Activated T-cell treated with anti-CD3 and anti-CD28 coated beads, Interleukin-2, amount 50 U/mL, for 4 hours (primary cell): ENCODE results near the gene NR6A1. TPM values are rescaled to one million over a fixed set of nuclear protein-coding genes. Genes with fewer than 3 reads are reported as not detected.

ENCODE experiments used
- ATAC-seq, 2 donors: fragments of 200-7000 bp; cut with Tn5 transposase; one replicate each; pipeline ENCODE4 v1.10.0; 2021
- DNase-seq: peaks from one replicate; pipeline ENCODE4 v3.0.0-alpha.2; 2020
- H3K27me3 Mint-ChIP-seq: one replicate; pipeline ENCODE4 v1.8.0; 2021; ENCODE audit warnings: low read depth, mixed read lengths
- H3K36me3 Mint-ChIP-seq: one replicate; pipeline ENCODE4 v1.8.0; 2022; ENCODE audit warnings: mixed read lengths; ENCODE audit not compliant: insufficient read depth
- H3K4me1 Mint-ChIP-seq: one replicate; pipeline ENCODE4 v1.8.0; 2021; ENCODE audit warnings: low read depth, mixed read lengths
- H3K4me3 Mint-ChIP-seq: one replicate; pipeline ENCODE4 v1.8.0; 2021; ENCODE audit warnings: mild to moderate bottlenecking, moderate library complexity, mixed read lengths
- H3K9me3 Mint-ChIP-seq: one replicate; pipeline ENCODE4 v1.8.0; 2021; ENCODE audit warnings: mixed read lengths
- total RNA-seq, 3 donors: library from RNA; stranded (reverse); gene quantifications; one replicate each; pipeline ENCODE4 v1.2.1, GENCODE V29; 2021

NR6A1 gene
- total RNA-seq, 3 donors from 2014 or later = 2.3 to 3.5 (median 2.7) TPM

DNA sequence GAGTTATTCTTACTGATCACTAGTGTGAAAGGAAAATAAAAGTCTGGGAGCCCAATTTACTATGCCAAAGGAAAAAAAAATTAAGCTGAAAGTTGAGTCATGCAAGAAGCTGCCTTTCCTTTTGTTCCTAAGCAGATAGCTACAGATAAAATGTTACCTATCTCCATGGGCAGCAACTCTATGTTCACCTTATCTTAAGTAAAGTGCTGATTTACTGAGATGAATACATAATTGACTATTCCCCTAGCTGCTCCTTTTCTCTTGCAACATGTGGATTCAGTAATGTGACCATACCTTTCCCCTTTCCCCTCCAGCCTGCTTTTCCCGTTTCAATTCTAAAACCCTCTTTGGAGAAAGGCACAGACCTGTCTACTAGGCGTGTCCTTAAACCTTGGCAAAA is 201.2 kb downstream of the NR6A1 start:
- Mint-ChIP-seq H3K4me1 (no peaks in the 10 kb centered on the region), H3K4me3 (no peak overlapping the region), H3K36me3 (no peaks in the 10 kb centered on the region), H3K27me3 (peaks cover 7% of the 10 kb centered on the region), H3K9me3 (no peaks in the 10 kb centered on the region)
- ATAC-seq (no peak), DNase-seq (no peak)

DNA sequence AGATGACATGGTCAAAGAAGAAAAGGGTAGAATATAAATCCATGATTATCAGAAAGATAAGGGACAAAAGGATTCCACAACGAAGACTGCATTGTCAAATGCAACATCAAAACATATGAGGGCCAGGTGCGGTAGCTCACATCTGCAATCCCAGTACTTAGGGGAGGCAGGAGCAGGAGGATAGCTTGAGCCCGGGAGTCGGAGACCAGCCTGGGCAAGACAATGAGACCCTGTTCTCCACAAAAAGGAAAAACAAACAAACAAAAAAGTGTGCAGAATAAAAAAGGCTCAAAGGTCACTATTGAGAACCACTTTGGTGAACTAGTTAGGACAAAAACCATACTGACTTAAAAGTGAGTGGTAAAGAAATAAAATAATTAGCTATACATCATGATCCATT is 203.7 kb downstream of the NR6A1 start:
- Mint-ChIP-seq H3K9me3 (no peaks in the 10 kb centered on the region), H3K36me3 (no peaks in the 10 kb centered on the region)
- no peak for DNase-seq

DNA sequence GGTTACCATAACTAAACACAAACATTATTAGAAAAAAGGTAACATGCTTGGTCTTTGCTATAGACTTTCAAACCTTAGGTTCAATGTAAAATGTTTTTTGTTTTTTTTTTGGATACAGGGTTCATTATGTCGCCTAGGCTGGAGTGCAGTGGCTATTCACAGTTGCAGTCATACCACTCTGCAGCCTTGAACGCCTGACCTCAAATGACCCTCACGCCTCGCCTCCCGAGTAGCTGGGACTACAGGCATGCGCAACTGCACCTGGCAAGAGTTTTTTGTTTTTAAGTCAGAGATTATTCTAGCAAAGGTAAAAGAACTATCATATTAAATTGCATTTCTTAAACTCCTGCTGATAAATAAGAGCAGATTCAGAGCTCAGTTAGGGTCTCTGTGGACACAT is 208.8 kb downstream of the NR6A1 start:
- Mint-ChIP-seq H3K4me1 (no peaks in the 10 kb centered on the region), H3K36me3 (no peaks in the 10 kb centered on the region), H3K9me3 (no peaks in the 10 kb centered on the region), H3K27me3 (peaks cover 8% of the 10 kb centered on the region), H3K4me3 (no peak overlapping the region)
- ATAC-seq (no peak), DNase-seq (no peak)

More for the DNA sequence above, 203.7 kb downstream of the NR6A1 start:
- Mint-ChIP-seq H3K27me3 (peaks cover 7% of the 10 kb centered on the region), H3K4me1 (no peaks in the 10 kb centered on the region), H3K4me3 (no peak overlapping the region)
- no peak for ATAC-seq

DNA sequence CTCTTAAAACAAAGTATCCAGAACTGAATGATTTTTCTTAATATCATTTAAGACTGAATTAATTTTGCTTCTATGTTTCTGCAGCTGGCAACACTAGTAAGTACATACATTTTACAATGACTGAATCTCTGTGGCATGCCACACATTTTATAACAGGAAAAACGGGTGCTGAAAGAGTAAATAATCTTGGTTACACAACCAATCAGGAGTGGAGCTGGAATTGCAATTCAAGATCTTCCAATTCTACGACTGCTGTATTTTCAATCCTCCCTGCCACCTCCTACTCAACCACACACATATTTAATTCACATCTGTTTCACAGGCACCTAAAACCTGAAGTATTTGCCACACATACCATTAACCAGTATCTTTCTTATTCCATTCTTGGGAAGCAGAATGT is 211.2 kb downstream of the NR6A1 start:
- H3K9me3 Mint-ChIP-seq = no peaks in the 10 kb centered on the region
- no peak overlapping the region for H3K4me3 Mint-ChIP-seq
- ATAC-seq = no peak
- no peaks in the 10 kb centered on the region for H3K36me3 Mint-ChIP-seq
- peaks cover 8% of the 10 kb centered on the region for H3K27me3 Mint-ChIP-seq
- no peak for DNase-seq
- no peaks in the 10 kb centered on the region for H3K4me1 Mint-ChIP-seq

DNA sequence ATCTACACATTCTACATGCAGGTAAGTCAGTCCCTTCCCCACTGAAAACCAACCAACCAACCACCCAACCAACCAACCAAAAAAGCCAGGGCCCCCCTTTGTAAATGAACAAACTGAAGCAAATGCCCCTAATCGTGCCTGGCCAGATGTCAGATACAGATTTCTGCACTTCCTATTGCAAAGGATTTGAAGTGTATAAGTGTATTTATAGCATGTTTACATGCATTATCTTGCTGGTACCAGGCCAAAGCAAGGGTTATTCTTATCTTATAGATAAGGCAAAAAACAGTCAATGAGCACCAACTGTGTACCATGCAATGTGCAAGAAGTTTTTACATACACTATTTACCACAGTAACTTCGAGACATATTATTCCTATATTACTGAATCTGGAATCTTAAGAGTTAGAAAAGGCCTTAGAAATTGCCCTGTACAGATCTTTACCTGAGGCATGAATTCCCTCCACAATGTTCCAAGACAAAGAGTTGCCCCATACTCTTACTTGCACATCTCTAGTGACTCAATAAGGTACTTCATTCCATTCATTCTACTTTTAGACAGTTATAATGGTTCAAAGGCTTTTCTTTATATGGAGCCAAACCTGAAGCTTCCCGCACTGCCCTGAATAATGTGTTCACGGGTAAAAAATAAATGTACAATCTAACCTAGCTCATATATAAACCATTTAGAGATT is 212.2 kb downstream of the NR6A1 start:
- peaks cover 8% of the 10 kb centered on the region for H3K27me3 Mint-ChIP-seq
- no peak for ATAC-seq
- no peaks in the 10 kb centered on the region for H3K4me1 Mint-ChIP-seq
- H3K9me3 Mint-ChIP-seq = no peaks in the 10 kb centered on the region
- no peaks in the 10 kb centered on the region for H3K36me3 Mint-ChIP-seq
- H3K4me3 Mint-ChIP-seq = no peak overlapping the region
- no peak for DNase-seq

DNA sequence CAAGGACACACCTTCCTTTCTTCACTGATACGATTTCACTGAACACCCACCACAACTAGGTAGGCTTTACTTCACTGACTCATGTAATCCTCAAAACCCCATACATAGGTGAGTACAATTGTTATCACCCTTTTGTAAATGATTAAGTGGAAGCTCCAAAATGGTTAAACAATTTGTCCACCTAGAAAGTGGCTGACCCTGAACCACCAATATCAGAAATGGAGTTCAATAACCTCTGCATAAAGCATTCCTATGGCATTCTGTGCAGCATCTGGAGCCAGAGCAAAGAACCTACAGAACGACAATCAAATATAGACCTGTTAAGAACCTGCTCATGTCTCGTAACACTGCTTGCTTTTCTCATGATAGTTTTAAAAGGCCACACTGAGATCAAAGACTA is 213.2 kb downstream of the NR6A1 start:
- H3K4me1 Mint-ChIP-seq = no peaks in the 10 kb centered on the region
- ATAC-seq (no peak), DNase-seq (no peak)
- peaks cover 8% of the 10 kb centered on the region for H3K27me3 Mint-ChIP-seq
- no peaks in the 10 kb centered on the region for H3K36me3 Mint-ChIP-seq
- no peaks in the 10 kb centered on the region for H3K9me3 Mint-ChIP-seq
- H3K4me3 Mint-ChIP-seq = no peak overlapping the region

DNA sequence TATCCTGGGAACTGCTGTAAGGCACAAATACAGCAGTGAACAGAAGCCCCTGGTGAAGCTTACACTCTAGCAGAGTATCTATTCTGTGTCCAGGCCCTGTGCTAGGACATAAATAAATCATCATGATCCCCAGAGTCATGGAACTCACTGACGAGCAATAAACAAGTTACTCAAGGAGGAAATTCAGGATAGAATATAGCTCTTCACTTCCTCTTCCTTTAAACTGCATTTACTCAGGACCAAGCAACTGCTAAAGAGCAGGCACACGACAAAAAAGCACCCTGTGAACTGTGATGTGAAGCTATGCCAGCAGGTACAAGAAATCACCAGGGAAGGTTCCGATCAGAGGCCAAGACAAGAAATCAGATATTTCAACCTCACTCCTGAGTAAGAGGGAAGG is 216.1 kb downstream of the NR6A1 start:
- H3K4me3 Mint-ChIP-seq = no peak overlapping the region
- ATAC-seq (no peak), DNase-seq (no peak)
- no peaks in the 10 kb centered on the region for H3K9me3 Mint-ChIP-seq
- H3K36me3 Mint-ChIP-seq = no peaks in the 10 kb centered on the region
- peaks cover 8% of the 10 kb centered on the region for H3K27me3 Mint-ChIP-seq
- H3K4me1 Mint-ChIP-seq = no peaks in the 10 kb centered on the region

DNA sequence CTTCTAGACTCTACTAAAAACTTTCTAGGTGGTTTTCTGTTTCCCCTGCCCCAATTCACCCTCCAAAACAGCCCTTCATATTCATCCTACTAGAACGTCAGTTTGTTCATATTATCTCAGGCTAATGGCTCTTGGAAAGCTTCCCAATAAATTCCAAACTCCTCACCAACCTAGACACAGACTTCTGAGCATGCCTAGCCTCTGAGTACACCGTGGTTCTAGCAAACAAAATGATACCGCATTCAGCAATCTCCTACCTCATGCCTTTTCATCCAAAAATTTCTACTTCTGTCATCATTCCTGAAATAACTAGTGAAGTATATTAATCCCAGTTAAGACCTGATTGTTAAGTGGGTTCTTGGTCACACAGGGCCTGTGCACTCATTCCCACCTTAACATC is 217.4 kb downstream of the NR6A1 start:
- ATAC-seq = no peak
- Mint-ChIP-seq H3K4me3 (no peak overlapping the region), H3K9me3 (no peaks in the 10 kb centered on the region), H3K4me1 (peaks cover 5% of the 10 kb centered on the region), H3K36me3 (no peaks in the 10 kb centered on the region), H3K27me3 (peaks cover 7% of the 10 kb centered on the region)
- no peak for DNase-seq

DNA sequence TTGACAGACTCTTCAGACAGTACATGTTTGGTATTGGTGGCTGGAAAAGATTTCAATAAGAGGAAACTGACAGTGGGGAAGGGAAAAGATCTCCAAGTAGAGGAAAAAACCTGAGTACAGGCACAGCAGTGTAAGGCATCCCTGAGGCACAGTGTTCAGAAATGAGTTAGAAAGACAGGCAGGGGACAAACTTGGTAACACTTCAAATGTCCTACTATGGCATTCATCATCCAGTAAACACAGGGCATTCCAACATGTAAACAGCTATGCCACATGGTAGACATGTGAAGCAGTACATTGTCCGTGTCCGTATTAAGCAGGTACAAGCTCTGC is 218.9 kb downstream of the NR6A1 start:
- DNase-seq = no peak
- no peak for ATAC-seq
- peaks cover 8% of the 10 kb centered on the region for H3K4me1 Mint-ChIP-seq
- no peaks in the 10 kb centered on the region for H3K9me3 Mint-ChIP-seq
- no peak overlapping the region for H3K4me3 Mint-ChIP-seq
- no peaks in the 10 kb centered on the region for H3K36me3 Mint-ChIP-seq
- H3K27me3 Mint-ChIP-seq = peaks cover 7% of the 10 kb centered on the region

DNA sequence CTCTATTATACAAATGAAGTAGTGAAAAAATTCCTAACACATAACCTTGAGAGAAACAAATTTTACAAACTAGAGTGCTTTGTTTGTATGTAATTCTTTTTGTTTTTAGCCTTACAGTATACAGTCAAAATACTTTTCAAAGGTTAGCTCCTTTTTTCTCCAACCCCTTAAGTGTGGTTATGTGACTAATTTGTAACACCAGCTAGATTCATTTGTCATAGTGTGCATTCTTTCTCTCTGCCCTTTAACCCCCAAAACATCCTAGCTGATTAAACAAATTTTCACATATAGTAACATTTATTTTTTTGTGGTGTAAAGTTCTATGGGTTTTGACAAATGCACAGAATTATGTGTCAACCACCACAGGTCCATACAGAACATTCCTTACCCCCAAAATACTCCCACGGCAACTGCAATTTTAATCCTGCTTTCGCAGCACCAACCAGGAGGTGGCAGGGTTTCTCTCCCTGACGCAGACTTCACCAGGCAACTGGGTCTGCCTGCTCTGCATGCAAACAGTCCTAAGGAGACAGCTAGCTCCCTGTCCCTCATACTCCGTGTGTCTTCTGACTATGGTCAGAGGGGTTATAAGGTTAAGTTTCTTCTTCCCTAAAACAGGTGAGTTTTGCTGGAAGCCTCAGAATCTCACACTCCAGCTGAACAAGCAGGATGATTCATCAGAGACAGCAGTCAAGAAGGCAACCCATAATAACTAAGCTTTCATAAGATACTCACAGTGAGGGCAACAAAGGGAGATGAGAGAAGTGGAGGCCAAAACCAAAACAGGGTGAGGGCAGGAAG is 219.4 kb downstream of the NR6A1 start:
- Mint-ChIP-seq H3K4me1 (peaks cover 8% of the 10 kb centered on the region), H3K9me3 (no peaks in the 10 kb centered on the region), H3K4me3 (no peak overlapping the region), H3K27me3 (peaks cover 7% of the 10 kb centered on the region), H3K36me3 (no peaks in the 10 kb centered on the region)
- ATAC-seq (peak; percentile 80 to 85), DNase-seq (no peak)

DNA sequence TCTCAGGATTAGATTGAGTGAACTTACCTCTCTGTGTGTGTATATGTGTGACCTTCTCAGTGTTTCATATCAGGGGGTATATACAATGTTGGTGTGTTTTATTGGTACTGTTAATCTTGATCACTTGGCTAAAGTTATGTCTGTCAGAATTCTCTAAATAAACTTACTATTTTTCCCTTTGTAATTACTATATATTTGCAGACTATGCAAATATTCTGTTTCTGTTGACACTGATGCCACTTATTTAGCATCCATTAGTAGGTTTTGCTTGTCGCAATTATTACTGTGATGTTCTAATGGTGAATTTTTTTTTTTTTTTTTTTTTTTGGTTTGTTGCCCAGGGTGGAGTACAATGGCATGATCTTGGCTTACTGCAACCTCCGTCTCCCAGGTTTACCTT is 221.0 kb downstream of the NR6A1 start:
- Mint-ChIP-seq H3K27me3 (peaks cover 2% of the 10 kb centered on the region), H3K36me3 (no peaks in the 10 kb centered on the region), H3K4me3 (no peak overlapping the region), H3K9me3 (no peaks in the 10 kb centered on the region), H3K4me1 (peaks cover 8% of the 10 kb centered on the region)
- ATAC-seq (no peak), DNase-seq (no peak)

DNA sequence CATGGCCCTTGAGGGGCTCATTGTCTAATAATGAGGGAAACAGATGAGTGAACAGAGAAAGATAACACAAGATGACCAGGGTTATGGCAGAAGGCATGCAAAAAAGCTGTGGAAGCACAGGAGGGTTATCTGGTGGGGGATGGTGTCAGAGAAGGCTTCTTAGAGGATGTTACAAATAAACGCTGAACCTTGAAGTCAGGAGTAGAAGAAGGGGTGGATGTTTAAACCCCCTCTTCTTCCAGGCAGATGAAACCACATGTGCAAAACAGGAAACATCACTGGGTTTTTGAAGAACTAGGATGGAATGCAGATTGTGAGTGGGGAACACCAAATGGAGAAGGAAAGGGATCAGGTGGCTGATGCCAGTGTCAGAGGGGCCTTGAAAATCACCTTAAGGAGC is 222.1 kb downstream of the NR6A1 start:
- H3K27me3 Mint-ChIP-seq = peaks cover 2% of the 10 kb centered on the region
- no peak overlapping the region for H3K4me3 Mint-ChIP-seq
- H3K36me3 Mint-ChIP-seq = no peaks in the 10 kb centered on the region
- DNase-seq = no peak
- H3K9me3 Mint-ChIP-seq = no peaks in the 10 kb centered on the region
- no peak for ATAC-seq
- peaks cover 8% of the 10 kb centered on the region for H3K4me1 Mint-ChIP-seq

DNA sequence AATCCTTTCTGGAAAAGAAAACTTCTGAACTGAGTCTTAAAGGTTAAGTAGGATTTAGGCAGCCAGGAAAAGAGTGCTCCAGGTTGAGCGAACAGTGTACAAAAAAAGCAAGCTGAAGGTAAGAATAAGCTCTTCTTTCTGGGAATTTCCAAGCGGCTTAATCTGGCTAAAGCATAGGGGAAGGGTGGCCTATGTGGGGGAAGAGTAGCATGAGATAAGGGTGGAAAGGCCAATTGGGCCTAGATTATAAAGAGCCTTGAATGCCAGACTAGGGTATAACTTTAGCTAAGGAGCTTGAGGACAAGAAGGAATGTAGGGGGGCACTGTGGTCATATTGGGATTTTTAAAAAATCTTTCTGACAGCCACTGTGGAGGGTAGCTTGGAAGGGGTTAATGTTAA is 226.6 kb downstream of the NR6A1 start:
- H3K4me1 Mint-ChIP-seq = peaks cover 8% of the 10 kb centered on the region
- no peaks in the 10 kb centered on the region for H3K36me3 Mint-ChIP-seq
- peaks cover 6% of the 10 kb centered on the region for H3K27me3 Mint-ChIP-seq
- no peak for DNase-seq
- ATAC-seq = no peak
- no peak overlapping the region for H3K4me3 Mint-ChIP-seq
- H3K9me3 Mint-ChIP-seq = no peaks in the 10 kb centered on the region

DNA sequence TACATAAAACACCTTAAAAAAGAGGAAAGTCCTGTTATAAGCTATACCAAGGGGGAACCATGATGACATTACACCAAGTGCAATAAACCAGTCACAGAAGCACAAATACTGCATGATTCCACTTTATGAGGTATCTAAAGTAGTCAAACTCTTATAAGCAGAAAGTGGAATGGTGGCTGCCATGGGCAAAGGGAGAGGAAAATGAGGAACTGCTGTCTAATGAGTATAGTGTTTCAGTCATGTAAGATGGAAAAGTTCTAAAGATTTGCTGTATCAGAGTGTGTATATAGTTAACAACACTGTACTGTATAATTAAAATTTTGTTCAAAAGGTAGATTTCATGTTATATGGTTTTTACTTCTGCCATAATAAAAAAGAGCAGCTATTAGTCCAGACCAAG is 229.3 kb downstream of the NR6A1 start:
- no peaks in the 10 kb centered on the region for H3K36me3 Mint-ChIP-seq
- DNase-seq (no peak), ATAC-seq (no peak)
- H3K27me3 Mint-ChIP-seq = peaks cover 6% of the 10 kb centered on the region
- H3K9me3 Mint-ChIP-seq = no peaks in the 10 kb centered on the region
- H3K4me3 Mint-ChIP-seq = no peak overlapping the region
- no peaks in the 10 kb centered on the region for H3K4me1 Mint-ChIP-seq

DNA sequence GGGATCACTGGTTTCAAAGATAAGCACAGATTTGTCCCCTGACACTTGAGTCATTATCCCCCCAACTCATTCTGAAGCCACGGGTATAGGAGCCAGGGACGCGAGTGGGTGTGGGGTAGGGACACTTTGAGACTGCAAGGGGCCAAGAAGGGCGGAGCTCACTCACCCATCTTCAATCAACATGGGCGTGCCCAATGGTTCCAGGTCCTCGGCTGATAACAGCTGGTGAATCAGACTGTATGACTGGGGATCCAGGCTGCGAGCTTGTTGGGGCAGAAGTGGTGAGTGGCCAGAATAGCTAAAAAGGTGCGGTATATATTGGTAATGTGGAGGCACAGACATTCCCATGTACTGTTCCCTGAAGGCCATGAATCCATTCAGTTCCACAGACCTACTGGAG is 233.2 kb downstream of the NR6A1 start:
- no peak for ATAC-seq
- no peaks in the 10 kb centered on the region for H3K4me1 Mint-ChIP-seq
- H3K4me3 Mint-ChIP-seq = no peak overlapping the region
- no peaks in the 10 kb centered on the region for H3K9me3 Mint-ChIP-seq
- no peaks in the 10 kb centered on the region for H3K36me3 Mint-ChIP-seq
- DNase-seq = no peak
- peaks cover 10% of the 10 kb centered on the region for H3K27me3 Mint-ChIP-seq
